SW 1271 (cell line): ENCODE results near the gene SCAF8.
"Not testable (repeated sequence)": the region's sequence is repeated elsewhere in the genome, so short reads cannot be mapped to it uniquely, and the experiment has no call there.

Experiments
- DNase-seq, 2 experiments: peaks; one replicate each; lab custom pipeline; 2025; lab: John Stamatoyannopoulos, UW

The SCAF8 gene

GRCh38 chr6:154782193-154782592, 49.0 kb downstream of the SCAF8 start:
- no peak for DNase-seq

GRCh38 chr6:154783229-154783628, 50.0 kb downstream of the SCAF8 start:
- no peak for DNase-seq

- no peak for DNase-seq
Measured at GRCh38 chr6:154785075-154785474, 51.9 kb downstream of the SCAF8 start.

- DNase-seq: no peak
Measured at GRCh38 chr6:154786144-154786868, 53.1 kb downstream of the SCAF8 start.

- DNase-seq: no peak
Measured at GRCh38 chr6:154791556-154792317, 58.5 kb downstream of the SCAF8 start.

GRCh38 chr6:154792325-154792724, 59.1 kb downstream of the SCAF8 start:
- no peak for DNase-seq

- DNase-seq: peak in 1 of 2 experiments; percentile 11
Measured at GRCh38 chr6:154792761-154793160, 59.5 kb downstream of the SCAF8 start.

GRCh38 chr6:154796484-154796883, 63.3 kb downstream of the SCAF8 start:
- no peak for DNase-seq

- no peak for DNase-seq
Measured at GRCh38 chr6:154797857-154798256, 64.6 kb downstream of the SCAF8 start.

GRCh38 chr6:154800338-154800737, 67.1 kb downstream of the SCAF8 start:
- DNase-seq: no peak

GRCh38 chr6:154805288-154805911, 72.2 kb downstream of the SCAF8 start:
- DNase-seq: peak in 1 of 2 experiments; percentile 55

- no peak for DNase-seq
Measured at GRCh38 chr6:154806804-154807203, 73.6 kb downstream of the SCAF8 start.

- DNase-seq: not testable (repeated sequence)
Measured at GRCh38 chr6:154811663-154812062, 78.4 kb downstream of the SCAF8 start.

GRCh38 chr6:154814063-154814462, 80.8 kb downstream of the SCAF8 start:
- no peak for DNase-seq

- no peak for DNase-seq
Measured at GRCh38 chr6:154815938-154816820, 83.0 kb downstream of the SCAF8 start.

GRCh38 chr6:154821099-154821498, 87.9 kb downstream of the SCAF8 start:
- no peak for DNase-seq

GRCh38 chr6:154821638-154822037, 88.4 kb downstream of the SCAF8 start:
- no peak for DNase-seq

- no peak for DNase-seq
Measured at GRCh38 chr6:154822947-154823558, 89.8 kb downstream of the SCAF8 start.

- DNase-seq: no peak
Measured at GRCh38 chr6:154824076-154824475, 90.9 kb downstream of the SCAF8 start.

- DNase-seq: no peak
Measured at GRCh38 chr6:154829970-154830369, 96.8 kb downstream of the SCAF8 start.

GRCh38 chr6:154830771-154831170, 97.6 kb downstream of the SCAF8 start:
- no peak for DNase-seq
